Measurements from ENCODE around the gene PAOX. TPM values are rescaled to one million over a fixed set of nuclear protein-coding genes. Genes with fewer than 3 reads are reported as not detected.
"Not testable (repeated sequence)": the region's sequence is repeated elsewhere in the genome, so short reads cannot be mapped to it uniquely, and the experiment has no call there.

PAOX gene
- total RNA-seq, 1 experiment from 2014 or later, result 6.7 TPM

GRCh38 chr10:133411523-133412380 lies 32.7 kb downstream of the PAOX start:
- Histone ChIP-seq H3K4me3 (ENCODE audit: low read depth, low read length) (no peak overlapping the region), H3K4me1 (no peaks in the 10 kb centered on the region), H3K27me3 (replicated peaks; ENCODE audit: control insufficient read depth, insufficient read depth, low read length) (no peaks in the 10 kb centered on the region), H3K9me3 (peaks cover 20% of the 10 kb centered on the region), H3K36me3 (ENCODE audit: control insufficient read depth, insufficient read depth, low read length) (peaks cover 4% of the 10 kb centered on the region; the same call in 1 of the 2 replicates)
- peaks cover 95% of the 10 kb centered on the region for H3K36me3 Mint-ChIP-seq (ENCODE audit: insufficient read depth, unreplicated experiment)
- no TSS peak for BruUV-seq (replicated peaks)
- H3K4me1 Mint-ChIP-seq (ENCODE audit: low read depth, unreplicated experiment), result peaks cover 6% of the 10 kb centered on the region
- intact Hi-C loops (cut with micrococcal nuclease; ENCODE audit: unreplicated experiment), result no loop called here
- DNase-seq, result no peak
- H3K27me3 Mint-ChIP-seq (ENCODE audit: insufficient read depth, unreplicated experiment), result no peaks in the 10 kb centered on the region
- H3K9me3 Mint-ChIP-seq (ENCODE audit: unreplicated experiment), result peaks cover 53% of the 10 kb centered on the region
- ChIA-PET CTCF (no interaction called here), POLR2A (no interaction called here)
- H3K27ac Mint-ChIP-seq (ENCODE audit: unreplicated experiment), result no peak overlapping the region
- no peak for TF ChIP-seq CTCF (IDR thresholded peaks at IDR 0.05; ENCODE audit: insufficient read depth in 1 of 2, low read depth in 1 of 2, low read length in 1 of 2, severe bottlenecking in 1 of 2, unreplicated experiment in 1 of 2)
- H3K4me3 Mint-ChIP-seq (ENCODE audit: unreplicated experiment), result no peak overlapping the region

GRCh38 chr10:133412381-133412711 lies 33.3 kb downstream of the PAOX start:
- H3K9me3 ChIP-seq, result peaks cover 20% of the 10 kb centered on the region
- Mint-ChIP-seq H3K27me3 (ENCODE audit: insufficient read depth, unreplicated experiment) (no peaks in the 10 kb centered on the region), H3K27ac (ENCODE audit: unreplicated experiment) (no peak overlapping the region), H3K4me3 (ENCODE audit: unreplicated experiment) (no peak overlapping the region), H3K36me3 (ENCODE audit: insufficient read depth, unreplicated experiment) (peaks cover 89% of the 10 kb centered on the region), H3K9me3 (ENCODE audit: unreplicated experiment) (peaks cover 53% of the 10 kb centered on the region), H3K4me1 (ENCODE audit: low read depth, unreplicated experiment) (peaks cover 6% of the 10 kb centered on the region)
- no peak for DNase-seq
- H3K27me3 ChIP-seq (replicated peaks; ENCODE audit: control insufficient read depth, insufficient read depth, low read length), result no peaks in the 10 kb centered on the region
- POLR2A ChIA-PET, result no interaction called here
- TF ChIP-seq CTCF (IDR thresholded peaks at IDR 0.05; ENCODE audit: insufficient read depth in 1 of 2, low read depth in 1 of 2, low read length in 1 of 2, severe bottlenecking in 1 of 2, unreplicated experiment in 1 of 2), result no peak
- no TSS peak for BruUV-seq (replicated peaks)
- CTCF ChIA-PET, result no interaction called here
- peaks cover 4% of the 10 kb centered on the region; the same call in 1 of the 2 replicates for H3K36me3 ChIP-seq (ENCODE audit: control insufficient read depth, insufficient read depth, low read length)
- intact Hi-C loops (cut with micrococcal nuclease; ENCODE audit: unreplicated experiment), result no loop called here
- no peaks in the 10 kb centered on the region for H3K4me1 ChIP-seq
- no peak overlapping the region for H3K4me3 ChIP-seq (ENCODE audit: low read depth, low read length)

GRCh38 chr10:133414401-133414800 lies 35.3 kb downstream of the PAOX start:
- H3K27ac Mint-ChIP-seq (ENCODE audit: unreplicated experiment); H3K27me3 ChIP-seq (replicated peaks; ENCODE audit: control insufficient read depth, insufficient read depth, low read length); H3K36me3 ChIP-seq (ENCODE audit: control insufficient read depth, insufficient read depth, low read length); H3K4me1 ChIP-seq; BruUV-seq (replicated peaks); intact Hi-C loops (cut with micrococcal nuclease; ENCODE audit: unreplicated experiment); POLR2A ChIA-PET; CTCF ChIA-PET; H3K4me3 ChIP-seq (ENCODE audit: low read depth, low read length); H3K4me1 Mint-ChIP-seq (ENCODE audit: low read depth, unreplicated experiment); DNase-seq; H3K4me3 Mint-ChIP-seq (ENCODE audit: unreplicated experiment); H3K27me3 Mint-ChIP-seq (ENCODE audit: insufficient read depth, unreplicated experiment): not testable (repeated sequence)
- peaks cover 20% of the 10 kb centered on the region for H3K9me3 ChIP-seq
- Mint-ChIP-seq H3K36me3 (ENCODE audit: insufficient read depth, unreplicated experiment) (peaks cover 81% of the 10 kb centered on the region), H3K9me3 (ENCODE audit: unreplicated experiment) (peaks cover 44% of the 10 kb centered on the region)
